Lung (tissue), 12 donors: ENCODE results near the gene WASF2. TPM values are rescaled to one million over a fixed set of nuclear protein-coding genes. Genes with fewer than 3 reads are reported as not detected.

ENCODE experiments used
- ATAC-seq: fragments of 200-7000 bp; cut with Tn5 transposase; one replicate; pipeline ENCODE4 v1.9.1; 2020; ENCODE audit warnings: moderate number of reproducible peaks; ENCODE audit not compliant: insufficient read depth, low FRiP score
- DNase-seq, 3 donors: peaks; one replicate each; pipeline ENCODE4 v3.0.0-alpha.2; 2013 to 2017
- H3K27ac ChIP-seq, 2 donors: one replicate each; pipeline ENCODE4 v1.5.1; 2013; ENCODE audit warnings: mild to moderate bottlenecking in 2 of 2, moderate library complexity in 2 of 2, control low read depth in 1 of 2, inconsistent platforms in 1 of 2, low read depth in 1 of 2, low read length in 1 of 2
- H3K27me3 ChIP-seq, 3 donors: one replicate each; pipeline ENCODE4 v1.5.1; 2013; ENCODE audit warnings: low read length in 2 of 3; ENCODE audit not compliant: control insufficient read depth in 3 of 3, insufficient read depth in 3 of 3
- H3K36me3 ChIP-seq, 4 donors: one replicate each; pipeline ENCODE4 v1.5.1; 2013; ENCODE audit warnings: low read length in 4 of 4, mild to moderate bottlenecking in 1 of 4, moderate library complexity in 1 of 4; ENCODE audit not compliant: control insufficient read depth in 4 of 4, insufficient read depth in 4 of 4
- H3K4me1 ChIP-seq, 5 donors: one replicate each; pipeline ENCODE4 v1.5.1; 2013; ENCODE audit warnings: low read length in 5 of 5, mild to moderate bottlenecking in 2 of 5, moderate library complexity in 1 of 5; ENCODE audit not compliant: control insufficient read depth in 5 of 5, insufficient read depth in 5 of 5
- H3K4me3 ChIP-seq: one replicate; pipeline ENCODE4 v1.5.1; 2013; ENCODE audit warnings: mild to moderate bottlenecking, control low read depth, moderate library complexity
- H3K9ac ChIP-seq, 2 donors: one replicate each; pipeline ENCODE4 v1.5.1; 2013; ENCODE audit warnings: low read length in 2 of 2, control low read depth in 1 of 2; ENCODE audit not compliant: insufficient read depth in 1 of 2
- H3K9me3 ChIP-seq, 4 donors: one replicate each; pipeline ENCODE4 v1.5.1; 2013; ENCODE audit warnings: low read length in 3 of 4, mild to moderate bottlenecking in 1 of 4, moderate library complexity in 1 of 4; ENCODE audit not compliant: control insufficient read depth in 4 of 4, insufficient read depth in 3 of 4
- WGBS, 2 donors: extraction: QIAGEN DNeasy Blood & Tissue Kit; methylation state at CpG; one replicate each; pipeline ENCODE4 v1.1.7; 2013; 5-methylcytosine and 5-hydroxymethylcytosine counted together
- polyA plus RNA-seq, 2 donors: library from polyadenylated mRNA; stranded (reverse); fragments of 200-250 nt; gene quantifications; one replicate each; pipeline ENCODE4 v1.2.1, GENCODE V29; 2013
- total RNA-seq, 2 donors: library from RNA; depleted of rRNA in 1 of 2; stranded (reverse); fragments of >200 nt in 1 of 2; gene quantifications; one replicate each; pipeline ENCODE4 v1.2.1, GENCODE V29; 2014 to 2021
- TF ChIP-seq, protein P1 (sequence below): IDR thresholded peaks from 2 replicates; pipeline ENCODE4 v1.5.1; 2012; ENCODE audit warnings: mild to moderate bottlenecking; ENCODE audit errors: control extremely low read depth, extremely low read depth
- donor health status: control.
- donor health status: control.
- donor health status: Bipolar disorder and iron deficiency.
- donor health status: healthy.
- donor health status: DM: yes; HTN: yes; CAD: no.

Gene WASF2
- total and polyA plus RNA-seq, 4 donors: 27.3 to 136 (median 49.5) TPM

- TF ChIP-seq, protein P1, sequence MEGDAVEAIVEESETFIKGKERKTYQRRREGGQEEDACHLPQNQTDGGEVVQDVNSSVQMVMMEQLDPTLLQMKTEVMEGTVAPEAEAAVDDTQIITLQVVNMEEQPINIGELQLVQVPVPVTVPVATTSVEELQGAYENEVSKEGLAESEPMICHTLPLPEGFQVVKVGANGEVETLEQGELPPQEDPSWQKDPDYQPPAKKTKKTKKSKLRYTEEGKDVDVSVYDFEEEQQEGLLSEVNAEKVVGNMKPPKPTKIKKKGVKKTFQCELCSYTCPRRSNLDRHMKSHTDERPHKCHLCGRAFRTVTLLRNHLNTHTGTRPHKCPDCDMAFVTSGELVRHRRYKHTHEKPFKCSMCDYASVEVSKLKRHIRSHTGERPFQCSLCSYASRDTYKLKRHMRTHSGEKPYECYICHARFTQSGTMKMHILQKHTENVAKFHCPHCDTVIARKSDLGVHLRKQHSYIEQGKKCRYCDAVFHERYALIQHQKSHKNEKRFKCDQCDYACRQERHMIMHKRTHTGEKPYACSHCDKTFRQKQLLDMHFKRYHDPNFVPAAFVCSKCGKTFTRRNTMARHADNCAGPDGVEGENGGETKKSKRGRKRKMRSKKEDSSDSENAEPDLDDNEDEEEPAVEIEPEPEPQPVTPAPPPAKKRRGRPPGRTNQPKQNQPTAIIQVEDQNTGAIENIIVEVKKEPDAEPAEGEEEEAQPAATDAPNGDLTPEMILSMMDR: no peak
- ATAC-seq (no peak), DNase-seq (no peak)
- Histone ChIP-seq H3K9me3 (no peaks in the 10 kb centered on the region), H3K36me3 (peaks cover 34 to 49% (median 38%) of the 10 kb centered on the region in 4 donors), H3K27ac (peak overlapping the region; percentile 47 to 77), H3K4me1 (peaks cover 5 to 27% (median 18%) of the 10 kb centered on the region in 5 donors), H3K27me3 (no peaks in the 10 kb centered on the region), H3K4me3 (no peak overlapping the region), H3K9ac (no peak overlapping the region)
- WGBS, 2 donors: 89% methylated on average over 3 of the region's 3 CpGs
Observed at GRCh38 chr1:27417713-27418112, 72.3 kb downstream of the WASF2 start.

GRCh38 chr1:27416387-27417111, 73.4 kb downstream of the WASF2 start:
- TF ChIP-seq, protein P1: peak; percentile 35
- Histone ChIP-seq H3K27ac (peak overlapping the region in 1 of 2 donors; percentile 37), H3K9me3 (no peaks in the 10 kb centered on the region), H3K36me3 (peaks cover 44 to 56% (median 46%) of the 10 kb centered on the region in 4 donors), H3K9ac (no peak overlapping the region), H3K4me3 (no peak overlapping the region), H3K27me3 (no peaks in the 10 kb centered on the region), H3K4me1 (peaks cover 4 to 27% (median 18%) of the 10 kb centered on the region in 5 donors)
- no peak for DNase-seq
- WGBS, 2 donors: 67 to 70% methylated on average over 3 of the region's 3 CpGs
- ATAC-seq: no peak

DNA sequence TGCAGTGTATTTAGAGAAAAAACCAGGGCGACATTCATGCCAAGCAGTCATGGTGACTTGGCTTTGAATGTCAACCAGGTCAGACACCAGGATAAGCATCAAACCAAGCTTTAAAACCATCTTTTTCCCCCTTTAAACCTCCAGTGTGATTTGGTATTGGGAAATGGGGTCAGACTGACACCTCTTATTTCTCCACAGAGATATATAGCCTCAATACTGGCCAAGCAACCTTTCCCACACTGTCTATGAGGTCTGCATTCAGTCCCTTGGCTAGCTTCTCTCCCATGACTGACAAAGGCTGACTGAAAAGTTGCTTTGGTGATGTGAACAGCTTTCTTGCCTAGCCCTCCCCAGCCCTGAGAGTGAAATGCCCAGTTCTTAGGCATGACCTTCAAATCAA, 75.9 kb downstream of the WASF2 start:
- Histone ChIP-seq H3K27ac (peak overlapping the region in 1 of 2 donors; percentile 59), H3K9ac (no peak overlapping the region), H3K4me1 (peaks cover 3 to 25% (median 13%) of the 10 kb centered on the region in 5 donors), H3K4me3 (no peak overlapping the region), H3K9me3 (no peaks in the 10 kb centered on the region), H3K27me3 (no peaks in the 10 kb centered on the region), H3K36me3 (peaks cover 51 to 70% (median 60%) of the 10 kb centered on the region in 4 donors)
- TF ChIP-seq, protein P1: no peak
- 95 to 100% methylated on average over 1 of the region's 1 CpG for WGBS, 2 donors
- DNase-seq (no peak), ATAC-seq (no peak)
